HG02938 (cell line): ENCODE results near the gene C1D.

Source experiments
- ATAC-seq: cut with Tn5 transposase; IDR thresholded peaks from one replicate; pipeline ENCODE4 v1.9.1; 2021; ENCODE audit warnings: mild to moderate bottlenecking, moderate library complexity; ENCODE audit not compliant: unreplicated experiment

Gene C1D

DNA sequence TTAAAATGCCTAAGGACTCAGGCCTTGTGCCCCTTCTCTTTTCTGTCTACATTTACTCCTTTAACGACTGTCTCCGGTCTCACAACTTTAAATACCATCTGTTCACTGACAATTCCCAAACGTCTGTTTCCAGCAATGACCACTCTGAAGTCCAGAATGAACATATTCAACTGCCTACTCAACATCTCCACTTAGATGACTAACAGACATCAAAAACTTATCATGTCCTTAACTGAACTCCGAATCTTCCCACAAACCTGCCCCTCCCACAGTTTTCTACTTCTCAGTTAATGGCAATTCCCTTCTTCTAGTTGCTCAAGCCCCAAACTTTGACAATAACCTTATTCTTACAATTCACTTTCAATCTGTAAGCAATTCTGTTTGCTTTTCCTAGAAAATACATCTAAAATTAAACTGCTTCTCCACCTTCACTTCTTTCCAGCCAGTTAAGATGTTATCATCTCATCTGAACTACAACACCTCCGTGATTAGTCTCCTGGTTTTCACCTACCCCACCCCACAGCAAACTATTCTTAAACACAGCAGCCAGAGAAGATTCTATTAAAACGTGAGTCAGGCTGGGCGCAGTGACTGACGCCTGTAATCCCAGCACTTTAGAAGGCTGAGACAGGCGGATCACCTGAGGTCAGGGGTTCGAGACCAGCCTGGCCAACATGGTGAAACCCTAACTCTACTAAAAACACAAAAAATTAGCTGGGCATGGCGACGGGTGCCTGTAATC is 2.8 kb downstream of the C1D start:
- no peak for ATAC-seq

DNA sequence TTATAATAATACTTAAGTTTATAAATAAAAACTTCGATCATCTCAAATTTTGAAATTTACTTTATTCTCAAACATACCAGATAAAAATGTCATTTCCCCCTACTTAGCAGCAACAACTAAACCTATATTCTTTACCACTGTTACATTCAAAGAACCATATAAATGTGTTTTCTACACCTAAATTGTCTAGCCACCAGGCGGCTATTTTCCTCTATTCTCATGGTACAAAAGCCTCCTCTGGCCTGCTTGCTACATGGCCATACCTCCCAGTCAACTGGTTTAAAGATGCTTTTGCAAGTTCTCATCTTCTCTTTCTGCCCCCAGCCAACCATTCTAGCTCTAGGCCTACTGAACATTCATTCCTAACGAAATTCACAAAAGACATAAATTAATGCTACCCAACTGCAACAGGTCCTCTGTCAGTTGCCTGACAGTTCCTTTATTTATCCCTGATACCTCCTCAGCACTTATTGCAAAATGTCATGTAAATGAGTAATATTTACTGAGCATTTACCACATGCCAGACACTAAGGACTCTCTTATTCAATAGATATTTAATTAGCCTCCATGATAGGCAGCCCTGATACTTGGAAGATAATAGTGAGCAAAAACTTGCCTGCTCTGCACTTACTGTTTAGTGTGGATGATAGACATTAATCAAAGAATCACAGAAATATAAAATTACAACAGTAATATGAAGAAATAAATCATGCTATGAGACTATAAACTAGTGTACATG is 5.0 kb downstream of the C1D start:
- no peak for ATAC-seq

DNA sequence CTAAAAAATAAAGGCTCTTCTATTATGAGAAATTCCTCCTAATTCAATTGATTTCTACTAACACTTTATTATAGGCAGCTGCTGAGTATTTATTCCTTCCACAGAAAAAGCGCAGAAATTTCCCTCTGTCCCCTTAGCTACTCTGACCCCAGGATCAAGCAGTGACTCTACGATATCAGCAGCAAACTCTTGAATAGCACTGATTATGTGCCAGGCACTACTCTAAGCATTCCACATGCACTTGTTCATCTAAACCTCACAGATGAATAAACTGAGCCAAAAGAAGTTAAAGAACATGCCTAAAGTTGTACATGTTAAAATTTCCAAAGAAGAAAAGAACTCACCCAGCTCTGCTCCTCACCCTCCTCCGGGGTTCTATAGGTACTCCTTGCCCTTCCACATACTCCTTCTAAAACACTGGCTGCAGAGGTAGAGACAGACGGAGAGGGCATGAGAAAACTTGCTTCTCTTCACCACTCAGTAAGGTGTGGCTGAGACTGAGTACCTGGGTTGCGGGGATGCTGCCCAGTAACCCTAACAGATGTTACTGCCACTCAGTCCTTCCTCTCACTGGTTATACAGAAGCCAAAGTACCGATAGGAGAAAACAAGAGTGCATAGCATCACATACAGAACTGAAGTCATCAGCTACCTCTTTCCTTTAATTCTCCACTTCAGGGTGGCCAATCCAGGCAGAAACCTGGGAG is 9.9 kb downstream of the C1D start:
- ATAC-seq: no peak

DNA sequence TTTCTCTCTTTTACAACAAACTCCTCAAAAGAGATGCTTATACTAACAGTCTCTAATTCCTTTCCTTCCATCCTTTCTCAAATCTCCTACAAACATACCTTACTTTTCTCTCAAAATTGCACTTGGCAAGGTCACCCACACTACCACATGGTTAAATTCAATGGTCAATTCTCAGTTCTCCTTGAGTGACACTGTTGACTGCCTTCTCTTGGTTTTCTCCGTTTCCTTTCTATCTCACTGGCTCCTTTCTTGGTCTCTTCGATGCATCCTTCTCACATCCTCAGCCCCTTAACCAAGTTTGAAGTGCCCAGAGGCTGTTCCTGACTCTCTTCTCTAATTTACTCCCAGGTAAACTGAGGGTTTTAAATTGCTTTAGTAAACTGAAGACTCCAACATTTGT is 12.5 kb downstream of the C1D start:
- no peak for ATAC-seq

DNA sequence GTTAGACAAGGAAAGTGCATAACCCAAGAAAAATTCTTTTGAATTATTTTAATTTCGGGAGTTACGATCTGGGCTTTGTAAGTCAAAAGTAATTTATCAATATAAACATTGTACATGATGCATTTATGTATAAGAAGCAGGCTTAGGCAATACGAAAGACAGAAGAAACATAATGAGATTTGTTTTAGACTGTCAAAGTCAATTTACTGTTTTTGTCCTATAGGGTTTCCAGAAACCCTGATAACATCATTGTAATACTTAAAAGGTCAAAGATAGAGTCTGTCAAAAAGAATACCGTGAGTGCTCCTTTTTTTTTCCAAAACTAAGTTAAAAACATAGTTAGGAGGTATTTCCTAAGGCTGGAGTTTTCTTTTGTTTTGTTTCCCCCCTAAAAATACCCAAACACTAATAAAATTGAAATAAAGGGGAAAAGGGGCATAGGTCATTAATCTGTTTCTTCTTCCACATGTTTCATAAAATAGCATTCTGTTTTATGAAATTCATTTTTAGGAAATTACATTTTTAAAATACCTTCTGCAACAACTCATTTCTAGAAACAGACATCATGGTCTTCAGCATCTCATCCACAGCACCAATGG is 16.1 kb downstream of the C1D start:
- ATAC-seq: no peak

DNA sequence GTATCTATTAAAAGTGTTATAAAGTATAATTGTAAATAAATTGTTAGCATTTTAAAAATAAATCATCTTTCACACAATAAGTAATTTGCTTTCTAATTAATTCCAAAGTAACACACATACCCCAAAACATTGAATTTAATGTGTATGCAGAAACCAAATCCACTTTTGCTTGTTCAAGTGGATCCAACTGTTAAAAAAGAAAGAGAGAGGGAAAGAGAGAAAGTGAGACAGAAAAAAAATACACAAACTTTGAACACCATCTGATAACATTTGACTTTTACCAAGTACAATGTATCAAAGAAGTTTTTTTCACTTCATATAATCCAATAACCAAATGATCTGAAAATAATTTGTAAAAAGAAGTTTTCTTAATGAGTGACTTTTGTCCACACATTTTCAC is 16.6 kb downstream of the C1D start:
- ATAC-seq: no peak

DNA sequence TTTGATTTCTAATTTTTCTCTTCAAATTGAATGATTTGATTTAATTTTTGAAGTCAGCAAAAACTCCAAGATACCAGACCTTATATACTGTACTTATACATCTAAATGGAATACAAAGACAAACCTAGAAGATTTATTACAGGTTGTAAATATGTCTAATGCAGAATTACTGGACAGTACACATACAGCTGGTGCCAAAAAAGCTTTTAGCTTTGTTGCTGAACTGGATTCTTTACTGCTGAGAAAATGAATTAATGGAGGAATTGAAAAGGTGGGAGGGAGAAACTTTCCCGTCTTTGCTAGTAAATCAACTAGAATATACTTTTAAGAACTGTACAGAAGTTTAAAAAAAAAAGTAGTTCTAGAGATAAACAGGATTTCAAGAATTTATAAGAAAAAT is 17.5 kb downstream of the C1D start:
- ATAC-seq: no peak

DNA sequence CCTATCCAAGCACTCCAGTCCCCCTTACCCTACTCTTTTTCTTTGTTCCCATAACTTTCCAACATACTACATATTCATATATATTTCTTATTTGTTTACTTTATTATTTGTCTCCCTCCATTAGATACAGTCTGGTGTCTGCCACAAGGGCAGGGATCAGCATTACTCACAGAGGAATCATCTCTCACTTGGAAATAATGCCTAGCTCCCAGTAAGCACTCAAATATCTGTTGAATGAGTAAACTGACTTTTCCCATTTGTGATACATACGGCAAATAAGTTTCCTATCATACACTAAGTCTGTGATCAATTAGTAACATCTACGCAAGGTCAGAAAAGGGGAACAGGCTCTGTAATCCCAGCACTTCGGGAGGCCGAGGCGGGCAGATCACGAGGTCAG is 18.7 kb downstream of the C1D start:
- no peak for ATAC-seq

DNA sequence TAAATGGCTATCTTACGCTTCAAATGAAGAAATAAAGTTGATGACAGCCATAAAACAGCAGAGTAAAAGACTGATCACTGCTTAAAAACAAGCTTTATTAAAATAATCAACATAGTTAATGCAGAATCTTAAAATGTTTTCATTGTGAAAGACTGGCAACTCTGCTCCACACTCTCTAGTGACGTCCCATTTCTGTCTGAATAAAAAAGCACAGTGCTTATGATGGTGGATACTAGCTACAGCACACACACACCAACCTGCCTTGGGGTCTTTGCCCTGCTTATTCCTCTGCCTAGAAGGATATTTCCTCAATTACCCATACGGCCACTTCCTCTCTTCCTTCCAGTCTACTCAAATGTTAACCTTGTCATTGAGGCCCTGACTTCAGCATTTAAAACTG is 19.1 kb downstream of the C1D start:
- no peak for ATAC-seq

DNA sequence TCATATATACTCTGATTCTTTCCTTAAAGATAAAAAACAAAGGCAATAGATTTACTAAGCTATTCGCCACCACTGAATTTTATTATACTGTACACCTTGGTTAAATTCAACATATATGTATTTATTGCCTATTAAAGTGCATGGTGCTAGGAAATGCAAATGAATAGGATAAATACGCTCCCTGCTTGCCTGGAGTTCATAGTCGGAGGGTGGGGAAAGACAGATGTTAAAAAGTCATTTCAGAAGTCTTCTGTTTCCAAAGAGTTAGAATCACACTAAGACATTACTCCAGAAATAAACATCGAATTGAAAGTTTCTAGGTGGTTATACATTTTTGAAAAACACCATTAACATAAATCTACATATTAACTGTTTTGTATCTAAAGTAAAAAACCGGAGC is 19.8 kb downstream of the C1D start:
- ATAC-seq: no peak

DNA sequence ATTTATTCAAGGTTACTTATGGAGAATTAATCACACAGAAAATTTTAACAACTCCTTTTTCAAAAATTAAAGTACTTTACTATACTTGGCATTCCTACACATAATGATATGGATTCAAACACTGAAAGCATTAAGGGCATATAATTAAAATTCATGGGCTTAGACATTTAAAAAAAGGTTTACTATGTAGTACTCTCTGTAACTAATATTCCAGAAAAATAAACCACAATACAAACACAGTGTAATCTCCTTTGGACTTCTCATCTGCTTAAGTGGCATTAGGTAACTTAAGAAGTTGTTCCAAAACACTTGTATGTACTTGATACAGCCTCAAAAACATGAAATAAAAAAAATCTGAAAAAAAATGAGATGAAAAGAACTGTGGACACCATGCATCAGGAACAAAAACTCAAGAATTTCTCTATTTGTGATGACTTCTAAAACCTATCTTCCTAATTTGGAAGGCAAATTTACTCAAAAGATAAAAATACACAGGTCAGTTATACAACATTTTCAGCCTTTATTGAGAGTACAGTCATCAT is 21.0 kb downstream of the C1D start:
- ATAC-seq: no peak

DNA sequence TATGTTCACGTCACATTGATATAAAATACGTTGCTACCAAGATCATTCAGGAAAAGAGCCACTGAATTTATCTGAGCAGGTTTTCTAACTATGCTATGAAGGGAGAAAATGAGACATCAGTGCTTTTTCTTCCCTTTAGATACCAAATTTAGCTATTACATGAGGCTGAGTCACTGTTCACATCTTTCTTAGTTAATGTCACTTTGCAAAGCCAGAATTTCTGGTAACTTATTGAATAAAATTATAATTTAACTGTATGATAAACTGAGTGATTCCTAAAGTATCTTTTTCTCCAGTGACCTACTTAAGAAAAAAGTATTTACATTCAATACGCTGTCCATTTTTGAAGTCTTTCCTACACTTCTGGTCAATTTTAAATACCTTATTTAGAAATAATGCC is 22.7 kb downstream of the C1D start:
- ATAC-seq: no peak

DNA sequence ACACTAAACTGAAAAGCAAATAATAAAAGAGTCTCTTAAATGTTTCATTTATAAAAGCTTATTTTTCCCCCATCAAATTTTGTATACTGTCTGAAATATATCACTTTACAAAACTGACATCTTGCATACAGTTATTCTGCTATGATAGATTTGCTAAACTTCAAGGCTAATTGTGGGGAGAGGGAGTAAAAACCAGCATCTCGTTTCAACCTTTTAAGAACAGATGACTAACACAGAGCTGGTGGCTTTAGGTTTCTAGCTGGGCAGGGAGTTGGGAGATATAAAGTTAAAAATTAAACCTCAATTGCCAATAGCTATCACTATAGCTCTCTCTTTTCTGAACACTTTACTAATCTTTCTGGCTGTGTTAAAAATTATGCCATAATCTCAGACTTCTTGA is 23.5 kb downstream of the C1D start:
- ATAC-seq: no peak

DNA sequence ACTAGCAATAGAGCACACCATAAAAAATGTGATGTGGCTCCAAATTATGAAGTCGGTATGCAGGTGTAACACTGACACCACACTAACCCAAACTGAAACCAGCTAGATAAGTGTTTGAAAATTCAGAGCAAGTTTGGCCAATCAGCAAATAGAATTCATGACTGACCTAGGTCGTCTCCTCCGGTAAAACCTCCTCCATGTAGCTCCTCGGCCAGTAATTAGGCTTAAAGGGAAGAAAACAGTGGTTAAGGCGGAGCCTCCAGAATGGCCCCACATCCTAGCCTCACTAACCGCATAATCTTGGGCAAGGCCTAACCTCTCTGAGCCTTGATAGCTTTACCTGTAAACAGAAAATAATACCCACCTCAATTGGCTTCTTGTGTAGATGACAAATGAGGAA is 30.1 kb downstream of the C1D start:
- ATAC-seq: no peak

DNA sequence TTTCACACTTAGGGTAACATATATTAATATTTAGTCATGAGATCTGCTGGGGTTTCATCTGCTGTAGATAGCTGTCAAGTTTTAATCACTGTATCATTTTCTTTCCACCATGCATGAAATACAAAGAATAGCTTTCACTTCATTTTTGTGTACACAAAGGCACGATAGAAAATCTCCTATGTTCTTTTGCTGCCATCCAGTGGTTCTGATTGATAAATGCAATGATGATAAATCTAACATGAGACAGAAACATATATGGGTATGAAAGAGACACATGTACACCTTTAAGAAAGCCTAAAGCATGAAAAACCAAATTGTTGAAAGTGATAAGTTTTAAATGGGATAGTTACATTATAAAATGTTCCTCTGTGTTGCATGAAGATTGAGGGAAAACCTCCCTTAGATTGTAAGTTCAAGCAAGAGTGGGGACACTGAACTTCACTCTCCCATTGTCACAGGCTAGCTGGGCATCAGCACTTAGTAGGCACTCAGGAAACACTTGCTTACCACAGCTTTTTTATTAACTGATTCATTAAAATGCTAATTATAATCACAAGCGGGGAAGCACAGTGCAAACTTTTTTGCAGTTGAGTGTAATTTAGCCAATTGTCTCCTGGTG is 31.2 kb downstream of the C1D start:
- peak; percentile 70 for ATAC-seq

DNA sequence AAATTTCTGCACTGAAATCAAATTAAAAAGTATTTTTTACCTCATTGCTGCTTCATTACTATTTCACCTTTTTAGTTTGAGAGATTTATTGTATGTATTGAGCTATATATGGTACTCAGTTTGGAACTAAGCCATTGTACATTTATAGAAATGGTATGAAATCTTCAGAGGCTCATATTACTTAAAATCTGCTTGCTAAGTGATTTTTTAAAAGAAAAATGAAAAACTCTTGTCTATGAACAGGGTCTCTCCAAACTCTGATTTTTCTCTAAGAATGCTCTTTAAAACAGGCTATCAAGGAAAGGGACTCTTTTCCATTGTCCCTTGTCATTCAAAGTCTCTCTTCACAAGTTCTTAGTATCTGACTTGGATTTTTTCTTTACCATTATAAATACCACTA is 31.8 kb downstream of the C1D start:
- no peak for ATAC-seq

DNA sequence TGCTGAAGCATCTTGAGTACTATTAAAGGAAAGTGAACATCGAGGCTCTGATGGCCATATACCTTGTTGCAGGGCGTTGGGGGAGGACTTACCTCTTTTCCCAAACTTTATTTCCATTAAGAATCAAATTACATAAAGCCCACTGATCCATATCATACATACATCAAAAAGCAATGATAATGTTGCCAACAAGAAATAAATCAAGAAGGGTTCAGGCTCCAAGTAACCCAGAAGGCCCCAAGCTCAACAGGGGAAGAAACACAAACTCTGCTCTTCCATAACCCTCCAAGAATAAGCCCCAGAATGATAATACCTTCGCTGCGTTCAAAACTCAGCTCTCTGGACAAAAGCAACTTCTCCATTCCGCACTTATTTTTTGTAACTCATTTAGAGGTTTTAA is 32.3 kb downstream of the C1D start:
- ATAC-seq: no peak

DNA sequence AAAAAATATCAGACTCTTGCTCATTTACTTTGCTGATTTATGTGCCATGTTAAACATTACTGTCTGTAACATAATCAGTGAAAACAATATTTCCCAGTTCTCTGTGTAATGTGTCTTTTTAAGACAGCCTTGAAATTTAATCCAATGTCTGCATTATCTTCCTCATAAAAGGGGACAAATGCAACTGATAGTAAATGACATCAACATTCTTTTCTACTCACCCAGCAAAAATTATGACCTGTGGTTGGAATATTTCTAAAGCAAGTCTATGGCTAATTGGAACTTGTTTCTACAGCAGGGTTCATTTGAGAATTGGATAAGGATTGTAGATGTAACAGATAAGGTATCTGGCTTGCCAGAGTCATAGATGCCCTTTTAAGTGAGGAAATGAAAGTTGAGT is 34.8 kb downstream of the C1D start:
- no peak for ATAC-seq

DNA sequence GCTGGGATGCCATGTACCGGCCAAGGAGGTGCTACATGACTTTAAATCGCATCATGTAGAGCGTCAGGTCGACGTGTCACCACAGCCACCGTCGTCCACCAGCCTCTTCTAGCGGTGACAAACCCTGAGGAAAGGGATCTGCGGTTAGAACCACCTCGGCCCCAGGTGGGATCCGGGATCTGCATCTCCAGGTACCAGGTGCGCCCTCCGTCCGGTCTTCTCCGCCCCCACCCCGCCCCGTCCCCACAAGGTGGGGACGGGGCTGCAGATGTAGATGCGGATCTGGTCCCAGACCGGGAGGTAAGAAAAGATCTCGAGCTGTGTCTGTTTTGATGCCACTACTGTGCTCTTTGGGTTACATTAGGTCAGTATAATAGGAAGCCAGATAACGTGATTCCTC is 38.4 kb downstream of the C1D start:
- no peak for ATAC-seq

DNA sequence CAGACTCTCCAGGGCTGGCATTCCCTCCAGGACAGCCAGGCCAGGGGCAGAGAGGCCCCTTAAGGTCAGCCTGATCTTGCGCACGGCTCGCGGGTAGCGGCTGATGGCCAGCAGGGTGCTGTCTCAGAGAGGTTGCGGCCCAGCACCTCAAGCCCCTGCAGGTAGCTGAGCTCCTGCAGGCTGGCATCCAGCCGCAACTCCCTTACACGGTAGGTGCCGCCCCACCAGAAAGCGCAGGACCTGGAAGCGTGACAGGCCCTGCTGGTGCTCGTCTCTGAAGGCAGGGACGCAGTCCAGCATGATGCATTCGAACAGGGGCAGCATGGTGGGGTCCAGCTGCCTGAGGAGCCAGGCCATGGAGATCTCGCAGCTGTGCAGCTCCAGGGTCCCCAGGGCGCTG is 38.9 kb downstream of the C1D start:
- ATAC-seq: no peak

DNA sequence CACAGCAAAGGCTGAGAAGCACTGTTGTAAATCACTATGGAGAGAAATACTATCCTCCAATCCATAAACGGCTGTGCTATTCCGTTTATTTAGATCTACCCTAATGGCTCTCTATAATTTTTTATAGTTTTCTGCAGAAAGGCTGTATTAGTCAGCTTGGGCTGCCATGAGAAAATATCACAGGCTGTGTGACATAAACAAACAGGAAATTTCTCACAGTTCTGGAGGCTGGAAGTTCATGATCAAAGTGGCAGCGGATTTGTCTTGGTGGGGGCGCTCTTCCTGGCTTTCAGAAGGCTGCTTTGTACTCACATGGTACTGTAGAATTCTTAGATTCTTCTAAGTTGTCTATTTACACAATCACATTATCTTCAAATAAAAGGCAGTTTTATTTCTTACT is 44.1 kb downstream of the C1D start:
- no peak for ATAC-seq
